GM20000 (cell line): Measurements from ENCODE around the gene SHQ1.

Source experiments
- DNase-seq: peaks from one replicate; pipeline ENCODE4 v3.0.0; 2012; ENCODE audit warnings: low spot score
- TF ChIP-seq, protein P1 (sequence below): IDR thresholded peaks from 2 replicates; pipeline ENCODE4 v1.5.1; 2012; ENCODE audit warnings: mild to moderate bottlenecking, control low read depth; ENCODE audit errors: extremely low read depth, missing control alignments

Gene SHQ1

GRCh38 chr3:72891053-72891855 lies 43.0 kb upstream of the SHQ1 start:
- DNase-seq = no peak
- TF ChIP-seq, protein P1, sequence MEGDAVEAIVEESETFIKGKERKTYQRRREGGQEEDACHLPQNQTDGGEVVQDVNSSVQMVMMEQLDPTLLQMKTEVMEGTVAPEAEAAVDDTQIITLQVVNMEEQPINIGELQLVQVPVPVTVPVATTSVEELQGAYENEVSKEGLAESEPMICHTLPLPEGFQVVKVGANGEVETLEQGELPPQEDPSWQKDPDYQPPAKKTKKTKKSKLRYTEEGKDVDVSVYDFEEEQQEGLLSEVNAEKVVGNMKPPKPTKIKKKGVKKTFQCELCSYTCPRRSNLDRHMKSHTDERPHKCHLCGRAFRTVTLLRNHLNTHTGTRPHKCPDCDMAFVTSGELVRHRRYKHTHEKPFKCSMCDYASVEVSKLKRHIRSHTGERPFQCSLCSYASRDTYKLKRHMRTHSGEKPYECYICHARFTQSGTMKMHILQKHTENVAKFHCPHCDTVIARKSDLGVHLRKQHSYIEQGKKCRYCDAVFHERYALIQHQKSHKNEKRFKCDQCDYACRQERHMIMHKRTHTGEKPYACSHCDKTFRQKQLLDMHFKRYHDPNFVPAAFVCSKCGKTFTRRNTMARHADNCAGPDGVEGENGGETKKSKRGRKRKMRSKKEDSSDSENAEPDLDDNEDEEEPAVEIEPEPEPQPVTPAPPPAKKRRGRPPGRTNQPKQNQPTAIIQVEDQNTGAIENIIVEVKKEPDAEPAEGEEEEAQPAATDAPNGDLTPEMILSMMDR = no peak

GRCh38 chr3:72890166-72890925 lies 42.1 kb upstream of the SHQ1 start:
- DNase-seq = no peak
- TF ChIP-seq, protein P1 = no peak

- TF ChIP-seq, protein P1 = no peak
- no peak for DNase-seq
Observed at GRCh38 chr3:72889310-72890165, 41.3 kb upstream of the SHQ1 start.

GRCh38 chr3:72888546-72889309 lies 40.5 kb upstream of the SHQ1 start:
- DNase-seq = no peak
- TF ChIP-seq, protein P1 = no peak

DNA sequence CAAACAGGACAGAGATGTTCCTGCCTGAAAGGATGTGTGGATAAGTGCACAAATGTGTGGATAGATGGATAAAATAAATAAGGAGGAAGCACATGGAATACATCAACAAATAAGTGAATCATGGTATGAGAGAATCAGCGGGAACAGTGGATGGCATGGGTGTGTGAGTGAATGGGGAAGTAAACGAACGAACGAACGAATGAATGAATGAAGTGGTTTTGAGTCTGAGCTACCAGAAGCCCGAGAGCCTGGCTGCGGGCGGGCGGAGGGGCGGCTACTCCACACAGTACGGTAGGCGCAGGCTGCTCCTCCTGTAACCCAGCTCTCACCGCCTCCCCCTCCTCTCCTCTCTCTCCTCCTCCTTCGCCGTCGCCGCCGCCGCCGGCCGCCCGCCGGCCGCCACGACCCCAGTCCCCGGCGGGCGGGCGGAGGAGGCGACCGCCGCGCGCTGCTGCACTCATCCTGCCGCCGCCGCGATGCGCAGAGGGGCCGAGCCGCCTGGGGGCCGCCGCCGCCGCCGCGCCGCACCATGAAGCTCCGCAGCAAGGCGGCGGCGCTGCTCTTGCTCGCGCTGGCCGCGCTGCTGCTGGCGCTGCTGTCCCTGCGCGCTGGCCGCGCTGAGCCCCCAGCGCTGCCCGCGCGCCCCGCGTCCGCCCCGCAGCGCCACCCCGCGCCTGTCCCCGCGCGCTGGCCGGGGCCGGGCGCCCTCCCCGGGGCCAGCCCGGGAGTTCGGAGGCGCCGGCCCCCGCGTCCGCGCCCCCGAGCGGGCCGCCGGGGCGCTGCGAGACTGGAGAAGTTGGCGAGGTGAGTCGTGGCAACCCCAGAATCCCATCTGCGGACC lies 39.7 kb upstream of the SHQ1 start, which contains the start of gene GXYLT2:
Gene GXYLT2 (plus strand): TSS at position 342 of the 841 bp plus-strand sequence. CDS start 188 bp downstream, at position 530.
- TF ChIP-seq, protein P1 = no peak
- peak; percentile 77 for DNase-seq

DNA sequence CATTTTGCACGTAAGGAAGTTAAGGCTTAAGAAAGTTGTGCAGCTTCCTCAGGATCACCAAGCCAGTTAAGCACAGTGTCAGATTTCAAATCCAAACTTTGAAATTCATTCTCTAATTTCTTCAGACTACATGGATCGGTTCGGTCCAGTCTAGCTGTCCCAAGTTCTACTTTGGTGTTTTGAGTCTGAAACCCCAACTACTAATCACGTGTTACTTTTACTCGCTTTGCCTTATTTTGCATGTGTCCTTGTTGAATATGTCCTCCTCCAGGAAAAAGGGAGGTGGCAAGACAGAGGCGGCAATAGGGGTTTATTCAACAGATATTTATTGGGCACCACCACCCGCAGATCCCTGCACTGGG lies 39.1 kb upstream of the SHQ1 start:
- TF ChIP-seq, protein P1 = no peak
- no peak for DNase-seq
